Lower leg skin (tissue), 4 donors: Measurements from ENCODE around the gene GPNMB. TPM values are rescaled to one million over a fixed set of nuclear protein-coding genes. Genes with fewer than 3 reads are reported as not detected.

Experiments used
- DNase-seq, 2 donors: peaks; one replicate each; pipeline ENCODE4 v3.0.0-alpha.2; 2019; ENCODE audit warnings: low spot score in 2 of 2
- H3K4me3 ChIP-seq: fragments of 200-600 bp; sonication (generic); 2 replicates; pipeline ENCODE4 v1.5.1; 2017; ENCODE audit warnings: mild to moderate bottlenecking, low read depth; ENCODE audit not compliant: poor library complexity, severe bottlenecking
- CTCF ChIP-seq, 3 donors: fragments of 450-650 bp; IDR thresholded peaks; one replicate each; pipeline ENCODE4 v1.5.1; 2016; ENCODE audit warnings: antibody characterized with exemption in 3 of 3, mild to moderate bottlenecking in 3 of 3, moderate library complexity in 2 of 3
- POLR2A ChIP-seq, 2 donors: fragments of 450-650 bp; IDR thresholded peaks; one replicate each; pipeline ENCODE4 v1.6.1; 2016 to 2017; ENCODE audit warnings: antibody characterized with exemption in 2 of 2, mild to moderate bottlenecking in 1 of 2, moderate library complexity in 1 of 2
- WGBS, 2 donors: methylation state at CpG; one replicate each; pipeline ENCODE4 v1.1.5; 2018; 5-methylcytosine and 5-hydroxymethylcytosine counted together
- intact Hi-C: fragments of 100-400 bp; cut with DNase I; formaldehyde crosslinking; loops from one replicate; pipeline ENCODE4 v1.15.0; 2023; ENCODE audit warnings: low total_unique reads
- total RNA-seq, 4 donors: library from RNA; depleted of rRNA; stranded (reverse); fragments of >200 nt; gene quantifications; one replicate each; pipeline ENCODE4 v1.1.0, GENCODE V29; 2016

Gene GPNMB
- total RNA-seq, 4 donors from 2014 or later, result 357 to 554 (median 469) TPM

GRCh38 chr7:23290993-23291392 lies 44.4 kb downstream of the GPNMB start:
- intact Hi-C loops, result no loop called here

GRCh38 chr7:23291957-23292560 lies 45.5 kb downstream of the GPNMB start:
- intact Hi-C loops, result no loop called here
- WGBS, 2 donors, result 46 to 52% methylated on average over 3 of the region's 3 CpGs
- TF ChIP-seq CTCF (IDR thresholded peaks at IDR 0.05), result no peak
- TF ChIP-seq POLR2A (IDR thresholded peaks at IDR 0.05), result no peak
- no peak for DNase-seq
- no peak overlapping the region for H3K4me3 ChIP-seq

More at GRCh38 chr7:23290993-23291392, 44.4 kb downstream of the GPNMB start:
- H3K4me3 ChIP-seq, result no peak overlapping the region
- no peak for TF ChIP-seq POLR2A (IDR thresholded peaks at IDR 0.05)
- TF ChIP-seq CTCF (IDR thresholded peaks at IDR 0.05), result no peak
- WGBS, 2 donors, result 93 to 96% methylated on average over 9 of the region's 9 CpGs
- DNase-seq, result no peak

- WGBS, 2 donors, result 87 to 96% methylated on average over 4 of the region's 4 CpGs
- intact Hi-C loops, result no loop called here
Measured at GRCh38 chr7:23292623-23293022, 46.0 kb downstream of the GPNMB start.

GRCh38 chr7:23293500-23294073 lies 47.0 kb downstream of the GPNMB start:
- 73 to 77% methylated on average over 12 of the region's 12 CpGs for WGBS, 2 donors
- intact Hi-C loops, result no loop called here

More at GRCh38 chr7:23292623-23293022, 46.0 kb downstream of the GPNMB start:
- no peak overlapping the region for H3K4me3 ChIP-seq
- TF ChIP-seq POLR2A (IDR thresholded peaks at IDR 0.05), result no peak
- TF ChIP-seq CTCF (IDR thresholded peaks at IDR 0.05), result no peak
- no peak for DNase-seq

GRCh38 chr7:23294549-23295400 lies 48.2 kb downstream of the GPNMB start:
- no peak for TF ChIP-seq CTCF (IDR thresholded peaks at IDR 0.05)
- TF ChIP-seq POLR2A (IDR thresholded peaks at IDR 0.05), result no peak
- WGBS, 2 donors, result 82 to 85% methylated on average over 6 of the region's 6 CpGs
- intact Hi-C loops, result no loop called here
- no peak for DNase-seq
- H3K4me3 ChIP-seq, result no peak overlapping the region

More at GRCh38 chr7:23293500-23294073, 47.0 kb downstream of the GPNMB start:
- TF ChIP-seq POLR2A (IDR thresholded peaks at IDR 0.05) (no peak), CTCF (IDR thresholded peaks at IDR 0.05) (no peak)
- no peak overlapping the region for H3K4me3 ChIP-seq
- no peak for DNase-seq
